Parathyroid adenoma (tissue), 2 donors: ENCODE data around the gene SLC37A4.
"Not testable (repeated sequence)": the region's sequence is repeated elsewhere in the genome, so short reads cannot be mapped to it uniquely, and the experiment has no call there.

Experiments used
- H2AFZ ChIP-seq: fragments of 300-600 bp; sonication (generic); one replicate; pipeline ENCODE4 v1.7.0; 2017; ENCODE audit warnings: antibody characterized with exemption, mild to moderate bottlenecking
- H3K27ac ChIP-seq: fragments of 300-600 bp; sonication (generic); one replicate; pipeline ENCODE4 v1.7.0; 2017
- H3K27me3 ChIP-seq: fragments of 300-600 bp; sonication (generic); one replicate; pipeline ENCODE4 v1.7.0; 2017; ENCODE audit warnings: low read length; ENCODE audit not compliant: control insufficient read depth, insufficient read depth
- H3K36me3 ChIP-seq: fragments of 300-600 bp; sonication (generic); one replicate; pipeline ENCODE4 v1.7.0; 2017; ENCODE audit warnings: low read length; ENCODE audit not compliant: control insufficient read depth, insufficient read depth
- H3K4me1 ChIP-seq: fragments of 300-600 bp; sonication (generic); one replicate; pipeline ENCODE4 v1.7.0; 2017; ENCODE audit warnings: control low read depth
- H3K4me2 ChIP-seq: fragments of 300-600 bp; sonication (generic); one replicate; pipeline ENCODE4 v1.7.0; 2017; ENCODE audit warnings: low read length
- H3K4me3 ChIP-seq: fragments of 300-600 bp; sonication (generic); one replicate; pipeline ENCODE4 v1.7.0; 2017; ENCODE audit warnings: low read depth, low read length
- H3K79me2 ChIP-seq: fragments of 300-600 bp; sonication (generic); one replicate; pipeline ENCODE4 v1.7.0; 2017; ENCODE audit warnings: control low read depth
- H3K9ac ChIP-seq: fragments of 300-600 bp; sonication (generic); one replicate; pipeline ENCODE4 v1.7.0; 2017; ENCODE audit warnings: mild to moderate bottlenecking
- H3K9me3 ChIP-seq: fragments of 300-600 bp; sonication (generic); one replicate; pipeline ENCODE4 v1.7.0; 2017; ENCODE audit warnings: low read length; ENCODE audit not compliant: control insufficient read depth
- CTCF ChIP-seq: fragments of 300-600 bp; sonication (generic); IDR thresholded peaks from one replicate; pipeline ENCODE4 v1.7.0; 2017; ENCODE audit warnings: antibody characterized with exemption, mild to moderate bottlenecking
- donor health status: primary hyperparathyroidism.

Gene SLC37A4

GRCh38 chr11:119034813-119035212, 4.1 kb upstream of the SLC37A4 start:
- peaks cover 2% of the 10 kb centered on the region for H3K4me1 ChIP-seq
- H3K9ac ChIP-seq: no peak overlapping the region
- no peaks in the 10 kb centered on the region for H3K36me3 ChIP-seq
- no peaks in the 10 kb centered on the region for H3K27me3 ChIP-seq
- no peak overlapping the region for H3K4me3 ChIP-seq
- H3K79me2 ChIP-seq: no peaks in the 10 kb centered on the region
- no peak for TF ChIP-seq CTCF
- H3K9me3 ChIP-seq: no peaks in the 10 kb centered on the region
- no peak overlapping the region for H3K4me2 ChIP-seq
- H2AFZ ChIP-seq: no peak overlapping the region
- H3K27ac ChIP-seq: no peak overlapping the region

GRCh38 chr11:119033421-119033820, 2.7 kb upstream of the SLC37A4 start:
- H3K27me3 ChIP-seq, H3K9ac ChIP-seq, H3K79me2 ChIP-seq: not testable (repeated sequence)

GRCh38 chr11:119031912-119032280, 1.2 kb upstream of the SLC37A4 start:
- H2AFZ ChIP-seq: no peak overlapping the region
- peaks cover 2% of the 10 kb centered on the region for H3K4me1 ChIP-seq
- no peaks in the 10 kb centered on the region for H3K79me2 ChIP-seq
- H3K9me3 ChIP-seq: no peaks in the 10 kb centered on the region
- no peak overlapping the region for H3K4me2 ChIP-seq
- H3K27me3 ChIP-seq: no peaks in the 10 kb centered on the region
- H3K27ac ChIP-seq: no peak overlapping the region
- no peak overlapping the region for H3K9ac ChIP-seq
- TF ChIP-seq CTCF: no peak
- H3K36me3 ChIP-seq: no peaks in the 10 kb centered on the region
- H3K4me3 ChIP-seq: no peak overlapping the region

More at GRCh38 chr11:119033421-119033820, 2.7 kb upstream of the SLC37A4 start:
- H3K4me2 ChIP-seq, H2AFZ ChIP-seq, H3K9me3 ChIP-seq, H3K27ac ChIP-seq, H3K4me3 ChIP-seq, H3K36me3 ChIP-seq, H3K4me1 ChIP-seq: not testable (repeated sequence)

GRCh38 chr11:119030029-119030328, 698 bp downstream of the SLC37A4 start:
- Histone ChIP-seq H3K4me2 (peak overlapping the region; percentile 91), H3K27ac (no peak overlapping the region), H3K4me3 (peak overlapping the region; percentile 80), H3K79me2 (no peaks in the 10 kb centered on the region), H2AFZ (peak overlapping the region; percentile 92), H3K4me1 (peaks cover 2% of the 10 kb centered on the region), H3K27me3 (no peaks in the 10 kb centered on the region), H3K36me3 (no peaks in the 10 kb centered on the region), H3K9me3 (no peaks in the 10 kb centered on the region), H3K9ac (no peak overlapping the region)
- TF ChIP-seq CTCF: no peak

GRCh38 chr11:119029340-119030028, 1.2 kb downstream of the SLC37A4 start:
- H3K36me3 ChIP-seq: no peaks in the 10 kb centered on the region
- H3K79me2 ChIP-seq: no peaks in the 10 kb centered on the region
- TF ChIP-seq CTCF: no peak
- H3K27me3 ChIP-seq: no peaks in the 10 kb centered on the region
- no peak overlapping the region for H3K9ac ChIP-seq
- H3K4me1 ChIP-seq: peaks cover 2% of the 10 kb centered on the region
- H3K27ac ChIP-seq: no peak overlapping the region
- peak overlapping the region; percentile 80 for H3K4me3 ChIP-seq
- H3K4me2 ChIP-seq: peak overlapping the region; percentile 91
- H3K9me3 ChIP-seq: no peaks in the 10 kb centered on the region
- H2AFZ ChIP-seq: peak overlapping the region; percentile 92
